Glutamatergic neuron (in vitro differentiated cells): ENCODE results near the gene ADIPOR2. TPM values are rescaled to one million over a fixed set of nuclear protein-coding genes. Genes with fewer than 3 reads are reported as not detected.
"Not testable (repeated sequence)": the region's sequence is repeated elsewhere in the genome, so short reads cannot be mapped to it uniquely, and the experiment has no call there.

Experiments
- DNase-seq: peaks from one replicate; pipeline ENCODE4 v3.0.0; 2022
- H3K27ac Mint-ChIP-seq: one replicate; pipeline ENCODE4 v1.8.0; 2020; ENCODE audit warnings: mild to moderate bottlenecking, mixed read lengths, inconsistent platforms; ENCODE audit not compliant: unreplicated experiment
- H3K27me3 Mint-ChIP-seq: one replicate; pipeline ENCODE4 v1.8.0; 2020; ENCODE audit warnings: mild to moderate bottlenecking, moderate library complexity, mixed read lengths, inconsistent platforms; ENCODE audit not compliant: unreplicated experiment
- H3K36me3 Mint-ChIP-seq: one replicate; pipeline ENCODE4 v1.8.0; 2020; ENCODE audit warnings: mild to moderate bottlenecking, mixed read lengths, inconsistent platforms; ENCODE audit not compliant: unreplicated experiment
- H3K4me1 Mint-ChIP-seq: one replicate; pipeline ENCODE4 v1.8.0; 2020; ENCODE audit warnings: mild to moderate bottlenecking, low read depth, mixed read lengths, inconsistent platforms; ENCODE audit not compliant: unreplicated experiment
- H3K4me3 Mint-ChIP-seq: one replicate; pipeline ENCODE4 v1.8.0; 2020; ENCODE audit warnings: mild to moderate bottlenecking, mixed read lengths, inconsistent platforms; ENCODE audit not compliant: unreplicated experiment
- H3K9me3 Mint-ChIP-seq: one replicate; pipeline ENCODE4 v1.8.0; 2020; ENCODE audit warnings: mild to moderate bottlenecking, moderate library complexity, mixed read lengths, inconsistent platforms; ENCODE audit not compliant: unreplicated experiment
- CTCF ChIP-seq: fragments of 200-600 bp; sonication (generic); IDR thresholded peaks from one replicate; pipeline ENCODE4 v1.5.0; 2021; ENCODE audit not compliant: partially characterized antibody, unreplicated experiment
- total RNA-seq: library from RNA; stranded (reverse); fragmentation: NEBNext Ultra II Directional; extraction: Animal tissue kit (Norgen Biotek cat#: 25700); gene quantifications from one replicate; pipeline ENCODE4 v1.2.1, GENCODE V29; 2021; ENCODE audit not compliant: unreplicated experiment

The ADIPOR2 gene
- total RNA-seq, 1 donor from 2014 or later = 43.3 TPM

- not testable (repeated sequence) for H3K4me3 Mint-ChIP-seq, H3K27ac Mint-ChIP-seq, H3K27me3 Mint-ChIP-seq, H3K4me1 Mint-ChIP-seq, DNase-seq, H3K9me3 Mint-ChIP-seq
- H3K36me3 Mint-ChIP-seq = peaks cover 12% of the 10 kb centered on the region
These were observed 21.4 kb downstream of the ADIPOR2 start for GRCh38 chr12:1712305-1712704.

GRCh38 chr12:1712852-1713251, 22.0 kb downstream of the ADIPOR2 start:
- H3K27ac Mint-ChIP-seq, H3K4me1 Mint-ChIP-seq, DNase-seq, H3K4me3 Mint-ChIP-seq, H3K27me3 Mint-ChIP-seq, H3K9me3 Mint-ChIP-seq: not testable (repeated sequence)
- peaks cover 12% of the 10 kb centered on the region for H3K36me3 Mint-ChIP-seq

- DNase-seq, H3K9me3 Mint-ChIP-seq, H3K4me3 Mint-ChIP-seq, H3K27me3 Mint-ChIP-seq, H3K4me1 Mint-ChIP-seq, H3K27ac Mint-ChIP-seq: not testable (repeated sequence)
- peaks cover 12% of the 10 kb centered on the region for H3K36me3 Mint-ChIP-seq
These were observed 23.0 kb downstream of the ADIPOR2 start for GRCh38 chr12:1713783-1714348.

- H3K27me3 Mint-ChIP-seq, H3K4me1 Mint-ChIP-seq, H3K9me3 Mint-ChIP-seq, DNase-seq, H3K4me3 Mint-ChIP-seq, H3K27ac Mint-ChIP-seq: not testable (repeated sequence)
- peaks cover 12% of the 10 kb centered on the region for H3K36me3 Mint-ChIP-seq
These were observed 24.6 kb downstream of the ADIPOR2 start for GRCh38 chr12:1715459-1715858.

GRCh38 chr12:1716215-1716862, 25.5 kb downstream of the ADIPOR2 start:
- Mint-ChIP-seq H3K36me3 (peaks cover 12% of the 10 kb centered on the region), H3K4me1 (peaks cover 6% of the 10 kb centered on the region), H3K27me3 (peaks cover 5% of the 10 kb centered on the region), H3K4me3 (no peak overlapping the region), H3K9me3 (no peaks in the 10 kb centered on the region), H3K27ac (no peak overlapping the region)
- no peak for TF ChIP-seq CTCF
- DNase-seq = no peak

GRCh38 chr12:1716911-1717310, 26.0 kb downstream of the ADIPOR2 start:
- H3K27ac Mint-ChIP-seq = no peak overlapping the region
- H3K4me3 Mint-ChIP-seq = no peak overlapping the region
- H3K4me1 Mint-ChIP-seq = peaks cover under 1% of the 10 kb centered on the region
- TF ChIP-seq CTCF = no peak
- H3K9me3 Mint-ChIP-seq = no peaks in the 10 kb centered on the region
- H3K27me3 Mint-ChIP-seq = peaks cover 5% of the 10 kb centered on the region
- peaks cover 12% of the 10 kb centered on the region for H3K36me3 Mint-ChIP-seq
- no peak for DNase-seq

- no peak overlapping the region for H3K27ac Mint-ChIP-seq
- peaks cover 9% of the 10 kb centered on the region for H3K36me3 Mint-ChIP-seq
- peaks cover 4% of the 10 kb centered on the region for H3K27me3 Mint-ChIP-seq
- DNase-seq = no peak
- no peaks in the 10 kb centered on the region for H3K4me1 Mint-ChIP-seq
- TF ChIP-seq CTCF = no peak
- no peaks in the 10 kb centered on the region for H3K9me3 Mint-ChIP-seq
- H3K4me3 Mint-ChIP-seq = no peak overlapping the region
These were observed 28.3 kb downstream of the ADIPOR2 start for GRCh38 chr12:1719139-1719538.
